Measurements from ENCODE around the gene CAMKMT.

DNA sequence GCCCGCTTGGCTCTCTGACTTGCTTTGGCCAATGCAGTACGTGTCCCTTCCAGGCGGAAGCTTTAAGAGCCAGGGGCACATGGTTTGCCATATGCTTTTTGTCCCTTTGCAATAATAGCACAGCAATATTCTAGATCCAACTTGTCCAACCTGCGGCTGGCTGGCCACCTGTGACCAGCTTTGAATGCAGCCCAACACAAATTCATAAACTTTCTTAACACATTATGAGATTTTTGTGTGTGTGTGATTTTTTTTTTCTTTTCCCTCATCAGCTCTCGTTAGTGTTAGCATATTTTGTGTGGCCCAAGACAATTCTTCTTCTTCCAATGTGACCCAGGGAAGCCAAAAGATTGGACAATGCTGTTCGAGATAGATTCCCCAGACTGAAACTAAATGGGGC is 460.4 kb downstream of the CAMKMT start:
- TF ChIP-seq YY1 (IDR thresholded peaks at IDR 0.05; ENCODE audit: insufficient read depth, insufficient read length) = no peak
- TF ChIP-seq SUZ12 (IDR thresholded peaks at IDR 0.05; ENCODE audit: extremely low read depth, insufficient read depth, insufficient read length) = no peak
- TF ChIP-seq ZNF274 (IDR thresholded peaks at IDR 0.05; ENCODE audit: low read depth, low read length) = no peak

Measured in NT2/D1 (cell line).